ENCODE results near the gene ALOX15.

DNA sequence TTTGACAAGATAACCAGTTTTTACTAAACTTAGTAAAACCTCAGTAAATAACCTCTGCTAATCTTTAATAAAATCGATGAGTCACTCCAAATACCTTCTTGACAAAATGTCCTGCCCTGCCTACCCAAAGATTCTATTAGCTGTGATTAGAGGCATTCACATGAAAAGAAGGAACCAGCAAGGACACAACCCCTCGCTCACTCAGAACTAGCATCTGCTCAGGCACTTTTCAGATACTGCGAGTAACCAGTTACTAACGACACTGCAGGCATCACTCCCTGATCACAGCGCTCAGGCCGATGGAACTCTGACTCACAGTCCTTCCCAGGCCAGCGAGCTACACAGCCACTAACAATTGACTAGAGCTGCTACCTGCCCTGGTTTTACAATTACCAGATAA lies 38.2 kb upstream of the ALOX15 start:
- TF ChIP-seq, protein P1, sequence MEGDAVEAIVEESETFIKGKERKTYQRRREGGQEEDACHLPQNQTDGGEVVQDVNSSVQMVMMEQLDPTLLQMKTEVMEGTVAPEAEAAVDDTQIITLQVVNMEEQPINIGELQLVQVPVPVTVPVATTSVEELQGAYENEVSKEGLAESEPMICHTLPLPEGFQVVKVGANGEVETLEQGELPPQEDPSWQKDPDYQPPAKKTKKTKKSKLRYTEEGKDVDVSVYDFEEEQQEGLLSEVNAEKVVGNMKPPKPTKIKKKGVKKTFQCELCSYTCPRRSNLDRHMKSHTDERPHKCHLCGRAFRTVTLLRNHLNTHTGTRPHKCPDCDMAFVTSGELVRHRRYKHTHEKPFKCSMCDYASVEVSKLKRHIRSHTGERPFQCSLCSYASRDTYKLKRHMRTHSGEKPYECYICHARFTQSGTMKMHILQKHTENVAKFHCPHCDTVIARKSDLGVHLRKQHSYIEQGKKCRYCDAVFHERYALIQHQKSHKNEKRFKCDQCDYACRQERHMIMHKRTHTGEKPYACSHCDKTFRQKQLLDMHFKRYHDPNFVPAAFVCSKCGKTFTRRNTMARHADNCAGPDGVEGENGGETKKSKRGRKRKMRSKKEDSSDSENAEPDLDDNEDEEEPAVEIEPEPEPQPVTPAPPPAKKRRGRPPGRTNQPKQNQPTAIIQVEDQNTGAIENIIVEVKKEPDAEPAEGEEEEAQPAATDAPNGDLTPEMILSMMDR (IDR thresholded peaks at IDR 0.05), result no peak
- TF ChIP-seq POLR2A (IDR thresholded peaks at IDR 0.05), result no peak
